Thoracic aorta (tissue), 2 donors: Measurements from ENCODE around the gene PARM1. TPM values are rescaled to one million over a fixed set of nuclear protein-coding genes. Genes with fewer than 3 reads are reported as not detected.
A peak's percentile ranks its signal among the peaks of the same experiment; 100 is the strongest.

ENCODE experiments used
- ATAC-seq: fragments of 150-250 bp; one replicate; pipeline ENCODE4 v1.8.0; 2017; ENCODE audit warnings: low read depth; ENCODE audit not compliant: insufficient number of reproducible peaks, low FRiP score
- DNase-seq: peaks from one replicate; pipeline ENCODE4 v3.0.0-alpha.2; 2020; ENCODE audit warnings: low spot score
- H3K27ac ChIP-seq, 2 donors: fragments of 200-600 bp; sonication (generic); 1 replicate in 1 of 2; 2 replicates in 1 of 2; pipeline ENCODE4 v1.5.1; 2016; ENCODE audit warnings: mild to moderate bottlenecking in 2 of 2, moderate library complexity in 2 of 2
- H3K27me3 ChIP-seq: fragments of 200-600 bp; sonication (generic); replicated peaks from 2 replicates; pipeline ENCODE4 v1.6.0; 2016; ENCODE audit warnings: mild to moderate bottlenecking; ENCODE audit not compliant: insufficient read depth
- H3K36me3 ChIP-seq: fragments of 200-600 bp; sonication (generic); one replicate; pipeline ENCODE4 v1.5.1; 2016
- H3K4me1 ChIP-seq, 2 donors: fragments of 200-600 bp; sonication (generic); 1 replicate in 1 of 2; 2 replicates in 1 of 2; pipeline versions ENCODE4 v1.5.1 to v1.6.0; 2016; ENCODE audit warnings: low read depth in 2 of 2, mild to moderate bottlenecking in 1 of 2; ENCODE audit not compliant: control insufficient read depth in 1 of 2
- H3K4me3 ChIP-seq: fragments of 200-600 bp; sonication (generic); 2 replicates; pipeline ENCODE4 v1.5.1; 2016; ENCODE audit warnings: mild to moderate bottlenecking
- H3K9me3 ChIP-seq: fragments of 200-600 bp; sonication (generic); 2 replicates; pipeline ENCODE4 v1.5.1; 2016
- total RNA-seq, 2 donors: library from RNA; depleted of rRNA; stranded (reverse); fragments of >200 nt; gene quantifications; one replicate each; pipeline versions ENCODE4 v1.1.0 to v1.2.3, GENCODE V29; 2016
- TF ChIP-seq, protein P1 (sequence below): fragments of 200-600 bp; sonication (generic); IDR thresholded peaks from one replicate; pipeline ENCODE4 v1.5.1; 2019; ENCODE audit warnings: antibody characterized with exemption

The PARM1 gene
- total RNA-seq, 2 donors from 2014 or later, result 127 to 263 TPM

DNA sequence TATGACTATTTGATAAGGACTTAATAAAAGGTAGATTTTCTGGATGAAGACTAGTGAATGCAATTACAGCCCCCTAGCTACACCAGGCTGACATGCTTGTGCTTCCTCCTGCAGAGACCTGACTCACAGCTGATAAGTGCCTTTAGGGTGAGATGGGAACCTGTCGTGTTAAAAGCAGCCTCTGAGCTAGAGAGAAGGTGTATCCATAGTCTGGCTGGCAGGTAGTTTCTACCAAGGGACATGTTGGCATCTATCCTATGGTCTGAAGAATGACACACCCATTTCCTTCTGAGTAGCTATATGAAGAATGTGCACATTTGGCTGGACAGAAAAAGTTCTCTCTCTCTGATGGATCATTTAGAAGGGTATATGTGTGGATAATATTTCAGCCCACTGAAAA is 64.1 kb downstream of the PARM1 start:
- Histone ChIP-seq H3K27me3 (no peaks in the 10 kb centered on the region), H3K9me3 (no peaks in the 10 kb centered on the region), H3K4me3 (no peak overlapping the region), H3K36me3 (no peaks in the 10 kb centered on the region), H3K4me1 (peaks cover 5 to 29% of the 10 kb centered on the region in 2 donors), H3K27ac (no peak overlapping the region)
- TF ChIP-seq, protein P1, sequence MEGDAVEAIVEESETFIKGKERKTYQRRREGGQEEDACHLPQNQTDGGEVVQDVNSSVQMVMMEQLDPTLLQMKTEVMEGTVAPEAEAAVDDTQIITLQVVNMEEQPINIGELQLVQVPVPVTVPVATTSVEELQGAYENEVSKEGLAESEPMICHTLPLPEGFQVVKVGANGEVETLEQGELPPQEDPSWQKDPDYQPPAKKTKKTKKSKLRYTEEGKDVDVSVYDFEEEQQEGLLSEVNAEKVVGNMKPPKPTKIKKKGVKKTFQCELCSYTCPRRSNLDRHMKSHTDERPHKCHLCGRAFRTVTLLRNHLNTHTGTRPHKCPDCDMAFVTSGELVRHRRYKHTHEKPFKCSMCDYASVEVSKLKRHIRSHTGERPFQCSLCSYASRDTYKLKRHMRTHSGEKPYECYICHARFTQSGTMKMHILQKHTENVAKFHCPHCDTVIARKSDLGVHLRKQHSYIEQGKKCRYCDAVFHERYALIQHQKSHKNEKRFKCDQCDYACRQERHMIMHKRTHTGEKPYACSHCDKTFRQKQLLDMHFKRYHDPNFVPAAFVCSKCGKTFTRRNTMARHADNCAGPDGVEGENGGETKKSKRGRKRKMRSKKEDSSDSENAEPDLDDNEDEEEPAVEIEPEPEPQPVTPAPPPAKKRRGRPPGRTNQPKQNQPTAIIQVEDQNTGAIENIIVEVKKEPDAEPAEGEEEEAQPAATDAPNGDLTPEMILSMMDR, result no peak
- ATAC-seq, result no peak
- no peak for DNase-seq

DNA sequence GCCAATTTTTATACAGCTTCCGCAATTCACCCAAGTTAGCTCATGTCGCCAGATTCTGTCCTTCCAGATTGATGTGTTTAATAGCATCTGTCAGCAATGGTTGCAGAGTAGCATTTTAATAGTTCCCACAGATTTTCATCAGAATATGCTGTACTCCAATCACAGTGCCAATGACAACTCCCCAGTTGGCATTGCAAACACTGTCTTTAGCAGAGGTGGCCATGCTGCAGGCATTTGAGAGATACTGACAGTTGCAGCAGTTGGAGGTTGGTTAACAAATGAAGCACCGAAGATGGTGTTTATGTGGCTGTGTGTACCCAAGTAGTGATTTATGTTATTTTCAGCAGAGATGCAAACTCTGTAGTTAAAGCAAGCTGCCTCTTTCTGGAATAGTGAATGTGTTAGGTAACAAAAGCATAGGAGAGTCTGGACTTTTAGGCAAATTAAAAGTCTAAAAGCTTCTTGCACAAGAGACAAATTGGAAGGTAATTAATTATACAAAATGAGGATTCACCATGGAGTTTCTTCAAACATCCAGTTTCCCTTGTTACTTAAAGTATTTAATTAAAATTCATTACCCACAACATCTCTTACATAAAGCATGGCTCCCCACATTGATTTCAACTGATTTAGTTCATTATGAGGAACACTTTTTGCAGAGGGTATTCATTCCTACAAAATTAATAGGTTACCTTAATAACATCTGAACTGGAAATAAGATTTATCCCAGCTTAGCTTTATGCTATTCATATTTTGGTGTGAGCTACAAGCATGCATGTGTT is 65.2 kb downstream of the PARM1 start:
- H3K27ac ChIP-seq, result no peak overlapping the region

DNA sequence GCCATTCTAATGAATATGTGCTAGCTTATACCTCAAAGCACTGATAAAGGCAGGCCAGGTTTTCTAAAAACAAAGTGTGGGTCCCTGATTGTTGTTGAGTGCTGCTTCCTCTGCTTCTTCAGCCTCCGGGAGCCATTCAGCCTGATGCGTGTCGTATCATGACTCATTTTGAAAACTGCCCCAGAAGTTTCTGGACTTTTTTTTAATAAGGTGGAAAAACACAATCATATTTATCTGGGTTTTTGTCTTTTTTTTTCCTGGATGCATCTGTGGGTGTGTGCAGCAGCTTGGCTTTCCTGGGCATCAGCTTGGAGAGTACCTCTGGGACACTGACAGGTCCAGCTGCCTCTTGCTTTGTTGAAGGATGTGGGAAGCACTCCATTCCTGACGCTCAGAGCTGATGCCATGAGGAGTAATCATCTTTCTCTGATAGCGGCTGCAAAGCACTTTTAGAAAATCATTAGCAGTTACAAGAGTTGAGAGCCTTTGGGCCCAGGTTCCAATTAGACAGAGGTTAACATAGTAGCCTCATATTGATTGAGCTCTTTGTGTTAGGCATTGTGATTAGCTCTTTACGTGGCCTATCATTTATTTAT is 66.9 kb downstream of the PARM1 start:
- Histone ChIP-seq H3K36me3 (no peaks in the 10 kb centered on the region), H3K27me3 (no peaks in the 10 kb centered on the region), H3K9me3 (no peaks in the 10 kb centered on the region), H3K4me1 (peaks cover 31 to 56% of the 10 kb centered on the region in 2 donors), H3K27ac (no peak overlapping the region), H3K4me3 (no peak overlapping the region)
- DNase-seq (no peak), ATAC-seq (no peak)
- TF ChIP-seq, protein P1, result no peak

More for the DNA sequence above, 65.2 kb downstream of the PARM1 start:
- H3K36me3 ChIP-seq, result no peaks in the 10 kb centered on the region
- H3K4me1 ChIP-seq, result peaks cover 15 to 39% of the 10 kb centered on the region in 2 donors
- no peak overlapping the region for H3K4me3 ChIP-seq
- H3K27me3 ChIP-seq, result no peaks in the 10 kb centered on the region
- H3K9me3 ChIP-seq, result no peaks in the 10 kb centered on the region
- TF ChIP-seq, protein P1, result no peak
- no peak for ATAC-seq
- DNase-seq, result no peak

DNA sequence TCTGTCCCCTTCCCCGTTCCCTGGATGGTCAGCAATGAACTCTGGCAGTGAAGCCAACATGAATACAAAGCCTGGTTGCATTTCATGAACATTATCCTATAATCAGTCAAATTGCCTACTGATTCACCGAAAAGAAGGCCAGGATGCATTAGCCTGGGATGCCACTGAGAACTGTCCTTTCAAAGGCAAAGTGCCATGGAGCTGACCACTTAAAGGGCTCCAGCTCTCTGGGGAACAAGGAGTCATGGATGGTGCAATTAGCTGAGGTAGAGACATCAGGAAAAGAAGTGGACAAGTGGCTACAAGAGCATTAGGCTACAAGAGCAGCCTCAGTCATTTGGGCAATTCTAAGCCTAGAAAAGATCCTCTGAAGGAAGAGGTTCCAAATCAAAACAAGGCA is 69.0 kb downstream of the PARM1 start:
- DNase-seq, result no peak
- H3K4me3 ChIP-seq, result no peak overlapping the region
- H3K36me3 ChIP-seq, result no peaks in the 10 kb centered on the region
- H3K27ac ChIP-seq, result peak overlapping the region; percentile 22 to 70
- no peaks in the 10 kb centered on the region for H3K9me3 ChIP-seq
- no peaks in the 10 kb centered on the region for H3K27me3 ChIP-seq
- H3K4me1 ChIP-seq, result peaks cover 32 to 62% of the 10 kb centered on the region in 2 donors
- ATAC-seq, result no peak
- TF ChIP-seq, protein P1, result no peak

DNA sequence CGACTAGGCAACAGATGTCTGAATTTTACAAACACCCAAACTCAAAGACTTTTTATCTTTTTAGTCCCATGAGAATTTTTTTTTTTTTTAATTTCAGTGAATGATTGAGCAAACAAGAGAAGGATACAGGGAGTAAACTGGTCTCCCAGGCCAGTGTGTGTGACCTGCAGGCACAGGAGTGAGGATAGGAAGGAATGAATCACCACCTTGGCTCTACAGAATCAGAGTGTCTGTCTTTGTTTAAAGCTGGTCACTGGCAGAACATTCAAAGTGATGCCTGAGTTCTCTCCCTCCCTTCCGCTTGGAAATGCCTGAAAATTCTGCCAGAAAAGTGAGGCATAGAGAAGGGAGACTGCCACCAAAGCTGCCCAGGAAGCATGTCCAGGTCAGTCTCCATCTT is 69.5 kb downstream of the PARM1 start:
- H3K36me3 ChIP-seq, result no peaks in the 10 kb centered on the region
- peaks cover 30 to 57% of the 10 kb centered on the region in 2 donors for H3K4me1 ChIP-seq
- H3K4me3 ChIP-seq, result no peak overlapping the region
- TF ChIP-seq, protein P1, result no peak
- DNase-seq (no peak), ATAC-seq (peak; percentile 79)
- no peaks in the 10 kb centered on the region for H3K9me3 ChIP-seq
- no peaks in the 10 kb centered on the region for H3K27me3 ChIP-seq
- peak overlapping the region; percentile 64 to 70 for H3K27ac ChIP-seq
